Panc1 (cell line): ENCODE measurements around the gene VSTM2L. TPM values are rescaled to one million over a fixed set of nuclear protein-coding genes. Genes with fewer than 3 reads are reported as not detected.

Experiments
- ATAC-seq: fragments of 200-7000 bp; cut with Tn5 transposase; 2 replicates; pipeline ENCODE4 v1.9.1; 2020; ENCODE audit warnings: mild to moderate bottlenecking, moderate library complexity
- BruUV-seq: library from RNA; stranded (reverse); fragments of 400-500 nt; replicated peaks from 2 replicates; lab custom pipeline; 2021; lab: Mats Ljungman, UMichigan
- CTCF ChIA-PET: fragments of 300-600 bp; sonication (Branson Sonifier 250); formaldehyde crosslinking; loops from one replicate; lab custom pipeline; 2022; ENCODE audit warnings: antibody characterized with exemption; lab: Charles Lee
- POLR2A ChIA-PET: fragments of 300-600 bp; sonication (Branson Sonifier 250); formaldehyde crosslinking; loops from one replicate; lab custom pipeline; 2022; ENCODE audit warnings: antibody characterized with exemption; lab: Charles Lee
- DNase-seq: peaks from one replicate; pipeline ENCODE4 v3.0.0-alpha.2; 2010; ENCODE audit warnings: low read depth, low spot score
- H3K27ac ChIP-seq: 2 replicates; pipeline ENCODE4 v1.5.1; 2011; ENCODE audit warnings: mild to moderate bottlenecking, low read length, inconsistent platforms
- H3K27me3 ChIP-seq: fragments of 200-500 bp; sonication (Bioruptor generic); 2 replicates; pipeline ENCODE4 v1.6.0; 2014; ENCODE audit warnings: low read length, inconsistent platforms; ENCODE audit not compliant: control insufficient read depth, insufficient read depth
- H3K36me3 ChIP-seq: fragments of 200-500 bp; sonication (Bioruptor generic); 2 replicates; pipeline ENCODE4 v1.5.1; 2014; ENCODE audit warnings: inconsistent platforms, mild to moderate bottlenecking, low read length, moderate library complexity; ENCODE audit not compliant: control insufficient read depth, insufficient read depth
- H3K4me1 ChIP-seq: 2 replicates; pipeline ENCODE4 v1.5.1; 2011; ENCODE audit warnings: inconsistent platforms, mild to moderate bottlenecking, low read length, moderate library complexity; ENCODE audit not compliant: control insufficient read depth, insufficient read depth
- H3K4me3 ChIP-seq, 2 experiments: 2 replicates each; pipeline ENCODE4 v1.5.1; 2011 to 2012; ENCODE audit warnings: low read depth in 2 of 2, low read length in 2 of 2, mild to moderate bottlenecking in 2 of 2, inconsistent platforms in 1 of 2, moderate library complexity in 1 of 2
- H3K9me3 ChIP-seq: fragments of 200-500 bp; sonication (Bioruptor generic); 2 replicates; pipeline ENCODE4 v1.5.1; 2014; ENCODE audit warnings: low read depth, mild to moderate bottlenecking, inconsistent platforms, low read length, moderate library complexity; ENCODE audit not compliant: control insufficient read depth, insufficient read depth
- CTCF ChIP-seq: fragments of 450-650 bp; IDR thresholded peaks from 2 replicates; pipeline ENCODE4 v1.5.1; 2017; ENCODE audit warnings: mild to moderate bottlenecking
- POLR2AphosphoS5 ChIP-seq: IDR thresholded peaks from 2 replicates; pipeline ENCODE4 v1.6.1; 2012; ENCODE audit warnings: mild to moderate bottlenecking, low read depth, low read length, moderate library complexity
- REST ChIP-seq, 2 experiments: IDR thresholded peaks; 2 replicates each; pipeline ENCODE4 v1.6.1; 2011 to 2012; ENCODE audit warnings: low read depth in 2 of 2, control low read depth in 1 of 2, low read length in 1 of 2, mild to moderate bottlenecking in 1 of 2, moderate library complexity in 1 of 2; ENCODE audit not compliant: insufficient read depth in 1 of 2
- SIN3A ChIP-seq: IDR thresholded peaks from 2 replicates; pipeline ENCODE4 v1.6.1; 2012; ENCODE audit warnings: low read depth, mild to moderate bottlenecking, low read length, moderate library complexity, borderline replicate concordance; ENCODE audit not compliant: insufficient read depth
- TCF7L2 ChIP-seq: IDR thresholded peaks from 2 replicates; pipeline ENCODE4 v1.6.1; 2011; ENCODE audit warnings: mild to moderate bottlenecking, low read depth, low read length, inconsistent platforms
- in situ Hi-C: cut with HindIII; loops from 2 replicates; pipeline ENCODE4 v1.10.0; 2016; ENCODE audit warnings: low sequenced_read_pairs, low pct_unique_long_range_greater_than_20kb
- intact Hi-C: fragments of 100-400 bp; cut with micrococcal nuclease; formaldehyde crosslinking; loops from one replicate; pipeline ENCODE4 v1.10.0; 2022; ENCODE audit not compliant: unreplicated experiment
- total RNA-seq: library from RNA; stranded (reverse); gene quantifications from one replicate; pipeline ENCODE4 v1.2.1, GENCODE V29; 2021; ENCODE audit not compliant: unreplicated experiment

The VSTM2L gene
- total RNA-seq, 1 experiment from 2014 or later: 16.0 TPM

- in situ Hi-C loops: no loop called here
- Histone ChIP-seq H3K4me1 (peaks cover 7% of the 10 kb centered on the region), H3K4me3 (no peak overlapping the region), H3K9me3 (no peaks in the 10 kb centered on the region), H3K27me3 (no peaks in the 10 kb centered on the region), H3K36me3 (no peaks in the 10 kb centered on the region), H3K27ac (no peak overlapping the region)
- ChIA-PET CTCF (interaction anchor here (0.5 kb wide), 1 partner anchor 287 kb away, joined by 6 read pairs; no protein-coding TSS in a partner anchor), POLR2A (no interaction called here)
- no peak for ATAC-seq
- TF ChIP-seq SIN3A (no peak), POLR2AphosphoS5 (no peak), REST (IDR thresholded peaks at IDR 0.05; ENCODE audit: insufficient read depth in 1 of 2, low read depth in 2 of 2, low read length in 1 of 2) (no peak), CTCF (no peak), TCF7L2 (no peak)
- no peak for DNase-seq
- intact Hi-C loops: loop anchor here (5.0 kb wide), 1 partner anchor 87 kb away; no protein-coding TSS in a partner anchor
- BruUV-seq: no TSS peak
Measured at GRCh38 chr20:37904845-37905373, 2.0 kb downstream of the VSTM2L start.

- in situ Hi-C loops (no loop called here), intact Hi-C loops (no loop called here)
- TF ChIP-seq TCF7L2 (no peak), SIN3A (no peak), REST (IDR thresholded peaks at IDR 0.05; ENCODE audit: insufficient read depth in 1 of 2, low read depth in 2 of 2, low read length in 1 of 2) (no peak), POLR2AphosphoS5 (no peak), CTCF (no peak)
- no peaks in the 10 kb centered on the region for H3K27me3 ChIP-seq
- DNase-seq (no peak), ATAC-seq (no peak)
- POLR2A ChIA-PET: no interaction called here
- H3K36me3 ChIP-seq: no peaks in the 10 kb centered on the region
- BruUV-seq: no TSS peak
- no peak overlapping the region for H3K4me3 ChIP-seq
- no peaks in the 10 kb centered on the region for H3K9me3 ChIP-seq
- CTCF ChIA-PET: interaction anchor here (0.5 to 0.8 kb wide), 2 partner anchors 14 to 1575 kb away, joined by 3 to 6 read pairs; no protein-coding TSS in a partner anchor
- no peak overlapping the region for H3K27ac ChIP-seq
- H3K4me1 ChIP-seq: peaks cover 7% of the 10 kb centered on the region
Measured at GRCh38 chr20:37905671-37906613, 3.0 kb downstream of the VSTM2L start.
